ENCODE data around the gene SRMS. TPM values are rescaled to one million over a fixed set of nuclear protein-coding genes. Genes with fewer than 3 reads are reported as not detected.
A peak's percentile ranks its signal among the peaks of the same experiment; 100 is the strongest.

SRMS gene
- total and polyA plus RNA-seq, 2 of the 13 experiments (the other 11 are each of a cell fraction or from before 2014, with no cell fraction given): not detected

- peak; percentile 7; the same call in 1 of the 2 replicates for TF ChIP-seq HES4 (CRISPR knock-in tag; IDR thresholded peaks at IDR 0.05; ENCODE audit: borderline replicate concordance)
Observed at GRCh38 chr20:63520934-63521601, 26.5 kb downstream of the SRMS start (continued).

- FAIRE-seq: no peak
- in situ Hi-C loops (cut with HindIII; ENCODE audit: extremely low pct_ligation_motif_present, low pct_unique_long_range_greater_than_20kb): no loop called here
- no peak for TF ChIP-seq KLF13 (CRISPR knock-in tag; IDR thresholded peaks at IDR 0.05)
- 0 out of 2 replicates have a peak, but pooled peaks have one; percentile 3 for TF ChIP-seq MYC (CRISPR knock-in tag; IDR thresholded peaks at IDR 0.05; ENCODE audit: borderline replicate concordance)
- TF ChIP-seq SNAPC5 (CRISPR knock-in tag; IDR thresholded peaks at IDR 0.05; ENCODE audit: borderline replicate concordance): no peak
- TF ChIP-seq ZBTB1 (CRISPR knock-in tag; IDR thresholded peaks at IDR 0.05; ENCODE audit: borderline replicate concordance): no peak
- no peak for TF ChIP-seq ZC3H13 (CRISPR knock-in tag; IDR thresholded peaks at IDR 0.05)
- no peak for TF ChIP-seq ZNF691 (CRISPR knock-in tag; IDR thresholded peaks at IDR 0.05; ENCODE audit: borderline replicate concordance, low read depth)
- TF ChIP-seq HMGXB4 (CRISPR knock-in tag; IDR thresholded peaks at IDR 0.05; ENCODE audit: borderline replicate concordance in 1 of 2, low read depth in 1 of 2): peak in 1 of 2 experiments; percentile 22; a peak in 1 of 4 replicates
- TF ChIP-seq ZNF124 (CRISPR knock-in tag; IDR thresholded peaks at IDR 0.05): no peak
- TF ChIP-seq ZNF549 (CRISPR knock-in tag; IDR thresholded peaks at IDR 0.05): no peak
- no peak for TF ChIP-seq PLRG1 (conservative IDR thresholded peaks at IDR 0.05)
- TF ChIP-seq ZFX (CRISPR knock-in tag; IDR thresholded peaks at IDR 0.05; ENCODE audit: low read depth): peak; percentile 48
- TF ChIP-seq TSC22D2 (CRISPR knock-in tag; IDR thresholded peaks at IDR 0.05; ENCODE audit: borderline replicate concordance): no peak
- peak; percentile 90; the same call in 1 of the 2 replicates for TF ChIP-seq ZNF777 (CRISPR knock-in tag; IDR thresholded peaks at IDR 0.05)
- TF ChIP-seq MED13 (CRISPR knock-in tag; IDR thresholded peaks at IDR 0.05): no peak
- no peak for TF ChIP-seq KDM5A (IDR thresholded peaks at IDR 0.05; ENCODE audit: borderline replicate concordance, low read length)
- TF ChIP-seq POLR2AphosphoS5 (IDR thresholded peaks at IDR 0.05; ENCODE audit: low read depth, low read length): peak; percentile 62; the same call in 1 of the 2 replicates
- TF ChIP-seq ZNF414 (CRISPR knock-in tag; IDR thresholded peaks at IDR 0.05): no peak
- no peak for TF ChIP-seq TMF1 (CRISPR knock-in tag; IDR thresholded peaks at IDR 0.05; ENCODE audit: low read depth)
- no peak for TF ChIP-seq SCMH1 (CRISPR knock-in tag; IDR thresholded peaks at IDR 0.05; ENCODE audit: borderline replicate concordance)
Observed at GRCh38 chr20:63520504-63520933, 27.0 kb downstream of the SRMS start, which contains the start of gene PPDPF. PPDPF (plus strand) TSS chr20:63520765; CDS start chr20:63521309, 544 bp downstream.

More at GRCh38 chr20:63520504-63520933, 27.0 kb downstream of the SRMS start, which contains the start of gene PPDPF:
- Histone ChIP-seq H3K36me3 (replicated peaks in 1 of 2; ENCODE audit: control insufficient read depth in 1 of 2, insufficient read depth in 2 of 2, low read length in 2 of 2) (no peaks in the 10 kb centered on the region), H3K27me3 (ENCODE audit: control insufficient read depth in 1 of 2, insufficient read depth in 2 of 2, low read length in 2 of 2) (peaks cover 24 to 50% of the 10 kb centered on the region in 2 experiments), H3K4me1 (ENCODE audit: insufficient read depth, low read length) (peaks cover 11% of the 10 kb centered on the region), H3K4me3 (replicated peaks in 1 of 3; ENCODE audit: insufficient read depth in 1 of 3, low read depth in 2 of 3, low read length in 3 of 3) (peak within 1 kb of the TSS; percentile 61 to 69 (median 66); a peak in 4 of 6 replicates), H2AFZ (ENCODE audit: low read length) (no peak within 1 kb of the TSS), H3K9me3 (ENCODE audit: low read length) (no peaks in the 10 kb centered on the region), H3K9ac (ENCODE audit: insufficient read depth, low read depth, low read length) (peak within 1 kb of the TSS; percentile 40; the same call in 1 of the 2 replicates), H3K79me2 (ENCODE audit: insufficient read depth, low read length) (no peaks in the 10 kb centered on the region), H4K20me1 (ENCODE audit: insufficient read depth, low read length) (peaks cover 2% of the 10 kb centered on the region; the same call in 1 of the 2 replicates), H3K27ac (ENCODE audit: extremely low read length, insufficient read depth, low read length) (no peak within 1 kb of the TSS), H3K4me2 (ENCODE audit: low read depth, low read length) (peak within 1 kb of the TSS; percentile 70)
- intact Hi-C loops (cut with micrococcal nuclease; ENCODE audit: unreplicated experiment): no loop called here
- ChIA-PET CTCF (ENCODE audit: low intra/inter-chr PET ratio, low total read pairs) (no interaction called here), POLR2A (interaction anchor here (0.6 to 2.1 kb wide), 6 partner anchors 15 to 107 kb away, joined by 3 to 11 read pairs (median 6); partner anchors contain the start of genes GMEB2, HELZ2 and PTK6)
- no peak for DNase-seq (ENCODE audit: low spot score)
- ATAC-seq: peak; percentile 41
- BruUV-seq (replicated peaks): no TSS peak
- WGBS (ENCODE audit: low lambda C conversion rate): 56% methylated on average over 55 of the region's 64 CpGs
